ENCODE data around the gene CGREF1.
A peak's percentile ranks its signal among the peaks of the same experiment; 100 is the strongest.

DNA sequence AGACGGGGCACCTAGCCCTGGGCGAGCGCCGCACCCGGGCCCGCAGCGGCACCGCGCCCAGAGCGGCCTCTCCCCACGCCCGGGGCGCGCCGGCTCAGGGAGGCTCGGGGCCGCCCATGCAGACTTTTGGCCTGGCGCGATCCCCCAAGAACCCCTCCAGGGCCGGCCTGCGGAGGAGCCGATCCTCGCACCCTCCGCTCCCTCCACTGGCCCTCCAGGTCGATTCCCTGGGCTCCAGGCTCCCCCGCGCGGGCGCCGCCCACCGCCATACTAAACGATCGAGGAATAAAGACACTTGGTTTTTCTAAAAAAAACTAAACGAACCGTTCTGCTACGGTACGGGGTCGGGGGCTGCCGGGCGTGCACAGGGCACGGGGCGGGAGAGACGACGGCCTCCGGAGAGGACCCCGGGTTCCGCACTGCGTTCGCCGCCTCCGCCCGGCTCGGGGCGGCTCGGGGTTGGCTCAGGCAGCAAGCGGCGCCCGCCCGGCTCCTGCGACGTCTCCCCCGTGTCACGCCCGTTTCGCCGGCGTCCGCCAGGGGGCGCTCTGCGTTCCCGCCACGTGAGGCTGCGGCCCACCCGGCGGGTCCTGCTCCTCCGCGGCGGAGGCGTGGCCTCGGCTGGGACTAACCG lies 32.7 kb downstream of the CGREF1 start:
- TF ChIP-seq CTCF (IDR thresholded peaks at IDR 0.05) (peak; percentile 87 to 98 (median 93)), POLR2A (IDR thresholded peaks at IDR 0.05) (peak; percentile 58)
